Measurements from ENCODE around the gene GNAT2. TPM values are rescaled to one million over a fixed set of nuclear protein-coding genes. Genes with fewer than 3 reads are reported as not detected.
A peak's percentile ranks its signal among the peaks of the same experiment; 100 is the strongest.

The GNAT2 gene
- total RNA-seq, 2 experiments from 2014 or later: not detected

DNA sequence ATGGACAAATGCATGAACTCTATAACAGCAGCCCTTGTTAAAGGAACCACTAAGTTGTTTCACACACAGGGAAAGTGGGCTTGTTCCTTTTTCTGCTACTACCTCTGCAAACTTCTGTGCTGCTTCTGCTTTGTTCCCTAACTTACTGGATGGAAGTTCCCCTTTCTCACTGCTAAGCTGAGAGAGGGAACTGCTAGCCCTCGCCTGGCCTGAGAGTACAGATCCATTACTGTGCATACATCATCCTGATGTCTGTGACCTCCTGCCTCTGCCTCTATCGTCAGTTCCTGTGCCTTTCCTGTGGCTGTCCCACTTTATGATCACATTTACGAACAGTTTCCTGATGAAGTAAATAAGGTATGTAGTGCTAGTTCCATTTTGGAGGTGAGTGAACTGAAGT, 3.5 kb downstream of the GNAT2 start:
- ChIA-PET POLR2A (interaction anchor here (1.0 to 2.7 kb wide), 3 partner anchors 9 to 67 kb away, joined by 3 to 17 read pairs (median 4); partner anchors contain the start of gene GNAI3), CTCF (interaction anchor here (1.2 to 3.0 kb wide), 3 partner anchors 25 to 70 kb away, joined by 3 to 10 read pairs (median 4); no protein-coding TSS in a partner anchor)
- DNase-seq (peak in 4 of 14 experiments; percentile 25 to 78 (median 74)), ATAC-seq (ENCODE audit: poor library complexity) (peak; percentile 24)
- H3K27ac ChIP-seq (ENCODE audit: low read depth in 1 of 2, low read length in 2 of 2): peak overlapping the region in 1 of 2 donors; percentile 79
- no peaks in the 10 kb centered on the region for H3K27me3 ChIP-seq (ENCODE audit: control insufficient read depth in 1 of 2, insufficient read depth in 2 of 2, low read length in 2 of 2)
- no peaks in the 10 kb centered on the region for H3K9me3 Mint-ChIP-seq
- H3K4me1 Mint-ChIP-seq (ENCODE audit: low read depth): peaks cover 42% of the 10 kb centered on the region
- H3K36me3 ChIP-seq (ENCODE audit: insufficient read depth, low read length): no peaks in the 10 kb centered on the region
- no peaks in the 10 kb centered on the region for H3K27me3 Mint-ChIP-seq
- TF ChIP-seq, protein P1, sequence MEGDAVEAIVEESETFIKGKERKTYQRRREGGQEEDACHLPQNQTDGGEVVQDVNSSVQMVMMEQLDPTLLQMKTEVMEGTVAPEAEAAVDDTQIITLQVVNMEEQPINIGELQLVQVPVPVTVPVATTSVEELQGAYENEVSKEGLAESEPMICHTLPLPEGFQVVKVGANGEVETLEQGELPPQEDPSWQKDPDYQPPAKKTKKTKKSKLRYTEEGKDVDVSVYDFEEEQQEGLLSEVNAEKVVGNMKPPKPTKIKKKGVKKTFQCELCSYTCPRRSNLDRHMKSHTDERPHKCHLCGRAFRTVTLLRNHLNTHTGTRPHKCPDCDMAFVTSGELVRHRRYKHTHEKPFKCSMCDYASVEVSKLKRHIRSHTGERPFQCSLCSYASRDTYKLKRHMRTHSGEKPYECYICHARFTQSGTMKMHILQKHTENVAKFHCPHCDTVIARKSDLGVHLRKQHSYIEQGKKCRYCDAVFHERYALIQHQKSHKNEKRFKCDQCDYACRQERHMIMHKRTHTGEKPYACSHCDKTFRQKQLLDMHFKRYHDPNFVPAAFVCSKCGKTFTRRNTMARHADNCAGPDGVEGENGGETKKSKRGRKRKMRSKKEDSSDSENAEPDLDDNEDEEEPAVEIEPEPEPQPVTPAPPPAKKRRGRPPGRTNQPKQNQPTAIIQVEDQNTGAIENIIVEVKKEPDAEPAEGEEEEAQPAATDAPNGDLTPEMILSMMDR (IDR thresholded peaks at IDR 0.05): no peak
- peak overlapping the region; percentile 50 for H3K4me3 Mint-ChIP-seq
- no peak overlapping the region for H3K4me3 ChIP-seq (ENCODE audit: low read length)
- H3K9me3 ChIP-seq (ENCODE audit: control insufficient read depth in 1 of 2, insufficient read depth in 1 of 2, low read length in 2 of 2): no peaks in the 10 kb centered on the region
- intact Hi-C loops (cut with DNase I, micrococcal nuclease): no loop called here
- peaks cover 4% of the 10 kb centered on the region for H3K36me3 Mint-ChIP-seq (ENCODE audit: low read depth)
- peaks cover 45% of the 10 kb centered on the region for H3K4me1 ChIP-seq (ENCODE audit: insufficient read depth, low read length)
- peak overlapping the region; percentile 71 for H3K27ac Mint-ChIP-seq

GRCh38 chr1:109613361-109614147, 5.9 kb downstream of the GNAT2 start:
- Histone ChIP-seq H3K4me1 (ENCODE audit: insufficient read depth, low read length) (peaks cover 25% of the 10 kb centered on the region), H3K27ac (ENCODE audit: low read depth in 1 of 2, low read length in 2 of 2) (no peak overlapping the region), H3K9me3 (ENCODE audit: control insufficient read depth in 1 of 2, insufficient read depth in 1 of 2, low read length in 2 of 2) (no peaks in the 10 kb centered on the region), H3K4me3 (ENCODE audit: low read length) (no peak overlapping the region), H3K36me3 (ENCODE audit: insufficient read depth, low read length) (no peaks in the 10 kb centered on the region), H3K27me3 (ENCODE audit: control insufficient read depth in 1 of 2, insufficient read depth in 2 of 2, low read length in 2 of 2) (no peaks in the 10 kb centered on the region)
- H3K4me1 Mint-ChIP-seq (ENCODE audit: low read depth): peaks cover 26% of the 10 kb centered on the region
- intact Hi-C loops (cut with DNase I, micrococcal nuclease): loop anchor here in 1 of 2 experiments (2.0 to 5.0 kb wide), 3 partner anchors 36 to 61 kb away; no protein-coding TSS in a partner anchor
- no peaks in the 10 kb centered on the region for H3K27me3 Mint-ChIP-seq
- no peak overlapping the region for H3K27ac Mint-ChIP-seq
- TF ChIP-seq, protein P1 (IDR thresholded peaks at IDR 0.05): no peak
- no peak overlapping the region for H3K4me3 Mint-ChIP-seq
- no peaks in the 10 kb centered on the region for H3K9me3 Mint-ChIP-seq
- ATAC-seq (ENCODE audit: poor library complexity): no peak
- CTCF ChIA-PET: interaction anchor here (1.1 to 2.5 kb wide), 4 partner anchors 14 to 81 kb away, joined by 3 to 8 read pairs (median 5); no protein-coding TSS in a partner anchor
- POLR2A ChIA-PET: interaction anchor here (1.3 kb wide), 1 partner anchor 65 kb away, joined by 3 read pairs; the partner anchor contains the start of gene GNAI3
- H3K36me3 Mint-ChIP-seq (ENCODE audit: low read depth): no peaks in the 10 kb centered on the region
- no peak for DNase-seq

DNA sequence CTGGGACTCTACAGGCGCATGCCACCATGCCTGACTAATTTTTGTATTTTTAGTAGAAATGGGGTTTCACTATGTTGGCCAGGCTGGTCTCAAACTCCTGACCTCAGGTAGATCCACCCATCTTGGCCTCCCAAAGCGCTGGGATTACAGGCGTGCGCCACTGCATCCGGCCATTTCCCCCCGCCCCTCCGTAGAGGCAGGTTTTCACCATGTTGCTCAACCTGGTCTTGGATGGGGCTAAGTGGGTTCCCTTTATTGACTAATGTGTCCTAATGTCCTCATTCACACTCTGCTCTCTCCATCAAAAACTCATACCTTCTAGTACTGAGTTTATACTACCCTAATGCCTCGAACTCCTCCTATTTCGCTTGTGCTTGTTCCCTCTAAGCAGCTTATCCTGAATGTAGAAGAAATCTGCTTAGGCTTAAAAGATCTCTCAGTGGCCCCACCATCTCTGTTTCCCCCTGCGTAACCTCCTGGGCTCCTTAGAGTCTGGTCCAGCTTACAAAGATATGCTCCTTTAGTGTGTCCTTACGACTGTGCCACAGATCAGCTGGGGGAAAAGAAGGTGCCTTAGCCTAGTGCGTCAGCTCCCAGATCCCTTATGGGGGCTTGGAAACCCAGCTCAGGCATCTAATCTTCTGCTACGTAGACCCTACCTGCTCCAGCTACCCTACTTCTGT, 8.0 kb downstream of the GNAT2 start:
- no peaks in the 10 kb centered on the region for H3K27me3 ChIP-seq (ENCODE audit: control insufficient read depth in 1 of 2, insufficient read depth in 2 of 2, low read length in 2 of 2)
- Mint-ChIP-seq H3K27ac (no peak overlapping the region), H3K4me3 (no peak overlapping the region), H3K36me3 (ENCODE audit: low read depth) (no peaks in the 10 kb centered on the region), H3K27me3 (no peaks in the 10 kb centered on the region), H3K4me1 (ENCODE audit: low read depth) (peaks cover 10% of the 10 kb centered on the region), H3K9me3 (no peaks in the 10 kb centered on the region)
- H3K4me3 ChIP-seq (ENCODE audit: low read length): no peak overlapping the region
- no peaks in the 10 kb centered on the region for H3K9me3 ChIP-seq (ENCODE audit: control insufficient read depth in 1 of 2, insufficient read depth in 1 of 2, low read length in 2 of 2)
- ATAC-seq (ENCODE audit: poor library complexity): no peak
- TF ChIP-seq, protein P1 (IDR thresholded peaks at IDR 0.05): no peak
- H3K36me3 ChIP-seq (ENCODE audit: insufficient read depth, low read length): no peaks in the 10 kb centered on the region
- no peak for DNase-seq
- POLR2A ChIA-PET: no interaction called here
- intact Hi-C loops (cut with DNase I, micrococcal nuclease): loop anchor here in 1 of 2 experiments (5.0 kb wide), 2 partner anchors 34 to 51 kb away; no protein-coding TSS in a partner anchor
- H3K4me1 ChIP-seq (ENCODE audit: insufficient read depth, low read length): peaks cover 10% of the 10 kb centered on the region
- H3K27ac ChIP-seq (ENCODE audit: low read depth in 1 of 2, low read length in 2 of 2): no peak overlapping the region
- CTCF ChIA-PET: no interaction called here
